GM19455 (cell line): Measurements from ENCODE around the gene CD7.

ENCODE experiments used
- ATAC-seq: cut with Tn5 transposase; IDR thresholded peaks from one replicate; pipeline ENCODE4 v1.9.1; 2021; ENCODE audit not compliant: unreplicated experiment

CD7 gene

GRCh38 chr17:82346342-82347300, 29.2 kb upstream of the CD7 start:
- no peak for ATAC-seq

GRCh38 chr17:82345151-82345976, 28.0 kb upstream of the CD7 start:
- ATAC-seq, result no peak

- ATAC-seq, result no peak
Measured at GRCh38 chr17:82344175-82344907, 26.9 kb upstream of the CD7 start.

- no peak for ATAC-seq
Measured at GRCh38 chr17:82343560-82343959, 26.2 kb upstream of the CD7 start.

- ATAC-seq, result no peak
Measured at GRCh38 chr17:82342361-82343079, 25.1 kb upstream of the CD7 start.

GRCh38 chr17:82339634-82340580, 22.5 kb upstream of the CD7 start:
- ATAC-seq, result no peak

GRCh38 chr17:82338858-82339633, 21.6 kb upstream of the CD7 start:
- ATAC-seq, result no peak

GRCh38 chr17:82334622-82335394, 17.4 kb upstream of the CD7 start:
- ATAC-seq, result no peak

- no peak for ATAC-seq
Measured at GRCh38 chr17:82334204-82334621, 16.8 kb upstream of the CD7 start.

GRCh38 chr17:82333279-82334171, 16.1 kb upstream of the CD7 start, which contains the start of gene SECTM1:
Gene SECTM1 (minus strand): TSS chr17:82333766. CDS start chr17:82327240, 6,526 bp downstream.
- ATAC-seq, result no peak

GRCh38 chr17:82332669-82333278, 15.4 kb upstream of the CD7 start:
- no peak for ATAC-seq

- ATAC-seq, result no peak
Measured at GRCh38 chr17:82331345-82331939, 14.0 kb upstream of the CD7 start.

GRCh38 chr17:82330322-82331239, 13.2 kb upstream of the CD7 start:
- no peak for ATAC-seq

GRCh38 chr17:82329683-82330321, 12.4 kb upstream of the CD7 start:
- no peak for ATAC-seq
